GM18873 (cell line): ENCODE results near the gene AK1.
"Not testable (repeated sequence)": the region's sequence is repeated elsewhere in the genome, so short reads cannot be mapped to it uniquely, and the experiment has no call there.

Experiments
- ATAC-seq: cut with Tn5 transposase; IDR thresholded peaks from one replicate; pipeline ENCODE4 v1.9.1; 2021; ENCODE audit warnings: mild to moderate bottlenecking, moderate library complexity, moderate number of reproducible peaks; ENCODE audit not compliant: unreplicated experiment, low FRiP score

The AK1 gene

GRCh38 chr9:127885508-127886281, 8.2 kb upstream of the AK1 start:
- ATAC-seq, result no peak

GRCh38 chr9:127884976-127885490, 7.6 kb upstream of the AK1 start:
- no peak for ATAC-seq

GRCh38 chr9:127884427-127884911, 7.0 kb upstream of the AK1 start:
- no peak for ATAC-seq

GRCh38 chr9:127883959-127884358, 6.5 kb upstream of the AK1 start:
- ATAC-seq, result no peak

GRCh38 chr9:127881715-127882114, 4.2 kb upstream of the AK1 start:
- ATAC-seq, result not testable (repeated sequence)

GRCh38 chr9:127880143-127880542, 2.7 kb upstream of the AK1 start:
- no peak for ATAC-seq

GRCh38 chr9:127878652-127879390, 1.3 kb upstream of the AK1 start:
- no peak for ATAC-seq

- no peak for ATAC-seq
These were observed 651 bp upstream of the AK1 start for GRCh38 chr9:127878001-127878651.

- no peak for ATAC-seq
These were observed 512 bp downstream of the AK1 start for GRCh38 chr9:127876764-127877562.

GRCh38 chr9:127876026-127876763, 1.3 kb downstream of the AK1 start:
- no peak for ATAC-seq

- no peak for ATAC-seq
These were observed 2.0 kb downstream of the AK1 start for GRCh38 chr9:127875306-127875966.

GRCh38 chr9:127874301-127875221, 2.9 kb downstream of the AK1 start:
- ATAC-seq, result no peak

- no peak for ATAC-seq
These were observed 3.6 kb downstream of the AK1 start for GRCh38 chr9:127873886-127874285.

GRCh38 chr9:127873223-127873691, 4.2 kb downstream of the AK1 start:
- ATAC-seq, result no peak

- ATAC-seq, result no peak
These were observed 4.9 kb downstream of the AK1 start for GRCh38 chr9:127872369-127873222.

- no peak for ATAC-seq
These were observed 5.9 kb downstream of the AK1 start for GRCh38 chr9:127871531-127871930.

GRCh38 chr9:127870887-127871286, 6.6 kb downstream of the AK1 start:
- no peak for ATAC-seq
